CD4-positive, alpha-beta T cell (primary cell): Measurements from ENCODE around the gene RAB6A. TPM values are rescaled to one million over a fixed set of nuclear protein-coding genes. Genes with fewer than 3 reads are reported as not detected.

Experiments
- ATAC-seq: fragments of 200-7000 bp; cut with Tn5 transposase; one replicate; pipeline ENCODE4 v1.10.0; 2022; ENCODE audit warnings: mild to moderate bottlenecking; ENCODE audit not compliant: poor library complexity
- CTCF ChIA-PET: fragments of 350-600 bp; sonication (Branson Sonifier 250); formaldehyde crosslinking; loops from one replicate; lab custom pipeline; 2021; ENCODE audit warnings: antibody characterized with exemption, inconsistent platforms; lab: Charles Lee
- POLR2A ChIA-PET: fragments of 350-600 bp; sonication (Branson Sonifier 250); formaldehyde crosslinking; loops from one replicate; lab custom pipeline; 2021; ENCODE audit warnings: antibody characterized with exemption, inconsistent platforms; lab: Charles Lee
- DNase-seq, 14 experiments: peaks; one replicate each; pipeline ENCODE4 v3.0.0-alpha.2; 2013 to 2020; ENCODE audit warnings: mixed read lengths in 2 of 14
- H3K27ac ChIP-seq, 2 donors: one replicate each; pipeline versions ENCODE4 v1.5.1 to v1.7.0; 2013; ENCODE audit warnings: low read length in 2 of 2, low read depth in 1 of 2, mild to moderate bottlenecking in 1 of 2
- H3K27me3 ChIP-seq, 2 experiments: 1 replicate in 1 of 2; 2 replicates in 1 of 2; pipeline versions ENCODE4 v1.6.1 to v1.7.0; 2013; ENCODE audit warnings: low read length in 2 of 2, control low read depth in 1 of 2, mild to moderate bottlenecking in 1 of 2, moderate library complexity in 1 of 2; ENCODE audit not compliant: insufficient read depth in 2 of 2, control insufficient read depth in 1 of 2
- H3K36me3 ChIP-seq: one replicate; pipeline ENCODE4 v1.6.1; 2013; ENCODE audit warnings: low read length, control low read depth; ENCODE audit not compliant: insufficient read depth
- H3K4me1 ChIP-seq: one replicate; pipeline ENCODE4 v1.6.1; 2013; ENCODE audit warnings: low read length, control low read depth; ENCODE audit not compliant: insufficient read depth
- H3K4me3 ChIP-seq: one replicate; pipeline ENCODE4 v1.5.1; 2013; ENCODE audit warnings: mild to moderate bottlenecking, low read length, moderate library complexity
- H3K9me3 ChIP-seq, 2 experiments: 1 replicate in 1 of 2; 2 replicates in 1 of 2; pipeline versions ENCODE4 v1.6.1 to v1.7.0; 2013; ENCODE audit warnings: low read length in 2 of 2, mild to moderate bottlenecking in 2 of 2, control low read depth in 1 of 2, moderate library complexity in 1 of 2; ENCODE audit not compliant: control insufficient read depth in 1 of 2, insufficient read depth in 1 of 2
- H3K27ac Mint-ChIP-seq: one replicate; pipeline ENCODE4 v1.8.0; 2020; ENCODE audit warnings: mixed read lengths
- H3K27me3 Mint-ChIP-seq: one replicate; pipeline ENCODE4 v1.8.0; 2021; ENCODE audit warnings: mixed read lengths
- H3K36me3 Mint-ChIP-seq: one replicate; pipeline ENCODE4 v1.8.0; 2021; ENCODE audit warnings: low read depth, mixed read lengths
- H3K4me1 Mint-ChIP-seq: one replicate; pipeline ENCODE4 v1.8.0; 2021; ENCODE audit warnings: low read depth, mixed read lengths
- H3K4me3 Mint-ChIP-seq: one replicate; pipeline ENCODE4 v1.8.0; 2020; ENCODE audit warnings: mild to moderate bottlenecking, mixed read lengths
- H3K9me3 Mint-ChIP-seq: one replicate; pipeline ENCODE4 v1.8.0; 2020; ENCODE audit warnings: mixed read lengths
- CTCF ChIP-seq: fragments of 200-600 bp; IDR thresholded peaks from one replicate; pipeline ENCODE4 v1.8.0; 2022; ENCODE audit warnings: antibody characterized with exemption, mild to moderate bottlenecking
- intact Hi-C, 2 experiments: fragments of 100-400 bp; cut with DNase I in 1 of 2; cut with micrococcal nuclease in 1 of 2; formaldehyde crosslinking; loops; one replicate each; pipeline versions ENCODE4 v1.15.1 to v1.9.0; 2023 to 2025; cut with DNase I, micrococcal nuclease
- total RNA-seq, 174 experiments: library from RNA in 2 of 174; stranded (reverse) in 2 of 174; gene quantifications; one replicate each; pipeline ENCODE4 v1.2.3 and lab custom pipeline; 2021 to 2026

The RAB6A gene
- total RNA-seq, 2 experiments from 2014 or later, result 42.6 to 49.3 TPM

GRCh38 chr11:73633999-73634398 is 126.9 kb downstream of the RAB6A start:
- H3K4me1 Mint-ChIP-seq, result peaks cover 16% of the 10 kb centered on the region
- ChIA-PET POLR2A (interaction anchor here (0.5 kb wide), 1 partner anchor 25 kb away, joined by 5 read pairs; no protein-coding TSS in a partner anchor), CTCF (interaction anchor here (1.0 kb wide), 1 partner anchor 8 kb away, joined by 3 read pairs; no protein-coding TSS in a partner anchor)
- intact Hi-C loops, result no loop called here
- Histone ChIP-seq H3K36me3 (no peaks in the 10 kb centered on the region), H3K4me1 (peaks cover 12% of the 10 kb centered on the region), H3K4me3 (no peak overlapping the region), H3K27me3 (no peaks in the 10 kb centered on the region), H3K27ac (no peak overlapping the region), H3K9me3 (no peaks in the 10 kb centered on the region)
- peak overlapping the region; percentile 81 for H3K27ac Mint-ChIP-seq
- peaks cover 4% of the 10 kb centered on the region for H3K9me3 Mint-ChIP-seq
- no peak overlapping the region for H3K4me3 Mint-ChIP-seq
- no peaks in the 10 kb centered on the region for H3K27me3 Mint-ChIP-seq
- DNase-seq, result peak in 3 of 14 experiments; percentile 6 to 26 (median 9)
- H3K36me3 Mint-ChIP-seq, result no peaks in the 10 kb centered on the region
- TF ChIP-seq CTCF, result no peak
- peak; percentile 57 for ATAC-seq

- DNase-seq (no peak), ATAC-seq (no peak)
- Mint-ChIP-seq H3K36me3 (no peaks in the 10 kb centered on the region), H3K4me1 (peaks cover 16% of the 10 kb centered on the region), H3K9me3 (peaks cover 4% of the 10 kb centered on the region), H3K27ac (no peak overlapping the region), H3K4me3 (no peak overlapping the region), H3K27me3 (no peaks in the 10 kb centered on the region)
- POLR2A ChIA-PET, result no interaction called here
- intact Hi-C loops, result no loop called here
- Histone ChIP-seq H3K36me3 (no peaks in the 10 kb centered on the region), H3K4me3 (no peak overlapping the region), H3K4me1 (peaks cover 12% of the 10 kb centered on the region), H3K27me3 (no peaks in the 10 kb centered on the region), H3K9me3 (no peaks in the 10 kb centered on the region), H3K27ac (no peak overlapping the region)
- TF ChIP-seq CTCF, result no peak
- CTCF ChIA-PET, result interaction anchor here (1.0 kb wide), 1 partner anchor 28 kb away, joined by 3 read pairs; no protein-coding TSS in a partner anchor
Observed at GRCh38 chr11:73632996-73633395, 127.9 kb downstream of the RAB6A start.

GRCh38 chr11:73629907-73630306 is 131.0 kb downstream of the RAB6A start:
- Mint-ChIP-seq H3K27me3 (no peaks in the 10 kb centered on the region), H3K9me3 (peaks cover 4% of the 10 kb centered on the region), H3K27ac (no peak overlapping the region), H3K4me1 (peaks cover 16% of the 10 kb centered on the region), H3K36me3 (no peaks in the 10 kb centered on the region), H3K4me3 (no peak overlapping the region)
- intact Hi-C loops, result loop anchor here in 1 of 2 experiments (5.0 kb wide), 1 partner anchor 302 kb away; no protein-coding TSS in a partner anchor
- no peak overlapping the region for H3K4me3 ChIP-seq
- ChIA-PET CTCF (no interaction called here), POLR2A (no interaction called here)
- no peaks in the 10 kb centered on the region for H3K36me3 ChIP-seq
- H3K27me3 ChIP-seq, result no peaks in the 10 kb centered on the region
- no peak overlapping the region for H3K27ac ChIP-seq
- DNase-seq (no peak), ATAC-seq (no peak)
- H3K4me1 ChIP-seq, result peaks cover 16% of the 10 kb centered on the region
- no peak for TF ChIP-seq CTCF
- no peaks in the 10 kb centered on the region for H3K9me3 ChIP-seq
